Gastrocnemius medialis (tissue), 4 donors: Measurements from ENCODE around the gene LPCAT1. TPM values are rescaled to one million over a fixed set of nuclear protein-coding genes. Genes with fewer than 3 reads are reported as not detected.

Source experiments
- ATAC-seq, 2 donors: fragments of 150-250 bp; one replicate each; pipeline ENCODE4 v1.9.1; 2016
- DNase-seq, 2 donors: peaks; one replicate each; pipeline ENCODE4 v3.0.0-alpha.2; 2019
- H3K27ac ChIP-seq, 4 donors: fragments of 200-600 bp; sonication (generic); 1 replicate in 1 of 4; 2 replicates in 3 of 4; pipeline ENCODE4 v1.5.1; 2016 to 2018; ENCODE audit warnings: mild to moderate bottlenecking in 2 of 4, moderate library complexity in 1 of 4
- H3K27me3 ChIP-seq, 3 donors: fragments of 200-600 bp; sonication (generic) in 2 of 3; 1 replicate in 1 of 3; 2 replicates in 2 of 3; pipeline versions ENCODE4 v1.5.1 to v1.6.0; 2016 to 2019; ENCODE audit warnings: mild to moderate bottlenecking in 1 of 3, moderate library complexity in 1 of 3
- H3K36me3 ChIP-seq, 2 donors: fragments of 200-600 bp; sonication (generic) in 1 of 2; one replicate each; pipeline ENCODE4 v1.5.1; 2017 to 2018
- H3K4me1 ChIP-seq, 2 donors: fragments of 200-600 bp; sonication (generic) in 1 of 2; one replicate each; pipeline ENCODE4 v1.5.1; 2016 to 2017; ENCODE audit warnings: mild to moderate bottlenecking in 2 of 2
- H3K4me3 ChIP-seq, 4 donors: fragments of 200-600 bp; sonication (generic) in 3 of 4; 1 replicate in 1 of 4; 2 replicates in 3 of 4; pipeline ENCODE4 v1.5.1; 2016 to 2019; ENCODE audit warnings: mild to moderate bottlenecking in 2 of 4
- H3K9me3 ChIP-seq, 3 donors: fragments of 200-600 bp; sonication (generic) in 2 of 3; 1 replicate in 1 of 3; 2 replicates in 2 of 3; pipeline ENCODE4 v1.5.1; 2016 to 2019
- POLR2A ChIP-seq, 2 donors: fragments of 450-650 bp; IDR thresholded peaks; one replicate each; pipeline ENCODE4 v1.6.1; 2017; ENCODE audit warnings: antibody characterized with exemption in 2 of 2, mild to moderate bottlenecking in 2 of 2, moderate library complexity in 2 of 2
- in situ Hi-C, 4 donors: fragments of 200-750 bp; cut with MboI; loops; one replicate each; pipeline versions ENCODE4 v1.15.0 to v1.8.0; 2017; ENCODE audit warnings: low sequenced_read_pairs in 4 of 4
- intact Hi-C: fragments of 100-400 bp; cut with DNase I; formaldehyde crosslinking; loops from one replicate; pipeline ENCODE4 v1.15.1; 2023; ENCODE audit warnings: low total_unique reads
- total RNA-seq, 4 donors: library from RNA; depleted of rRNA; stranded (reverse); fragments of >200 nt; gene quantifications; one replicate each; pipeline versions ENCODE4 v1.1.0 to v1.2.3, GENCODE V29; 2016
- TF ChIP-seq, protein P1 (sequence below), 5 experiments: fragments of 450-650 bp in 3 of 5; fragments of 200-600 bp in 2 of 5; sonication (generic) in 2 of 5; IDR thresholded peaks in 4 of 5; conservative IDR thresholded peaks in 1 of 5; 1 replicate in 4 of 5; 2 replicates in 1 of 5; pipeline ENCODE4 v1.5.1; 2016 to 2019; ENCODE audit warnings: antibody characterized with exemption in 5 of 5, mild to moderate bottlenecking in 3 of 5, moderate library complexity in 3 of 5

The LPCAT1 gene
- total RNA-seq, 4 donors from 2014 or later = 1.4 to 9.2 (median 4.2) TPM

- no peaks in the 10 kb centered on the region for H3K9me3 ChIP-seq
- peaks cover 0 to 3% of the 10 kb centered on the region in 2 donors for H3K4me1 ChIP-seq
- H3K27me3 ChIP-seq = no peaks in the 10 kb centered on the region
- in situ Hi-C loops = no loop called here
- DNase-seq (no peak), ATAC-seq (no peak)
- H3K4me3 ChIP-seq = no peak overlapping the region
- H3K27ac ChIP-seq = no peak overlapping the region
- intact Hi-C loops = no loop called here
- TF ChIP-seq, protein P1, sequence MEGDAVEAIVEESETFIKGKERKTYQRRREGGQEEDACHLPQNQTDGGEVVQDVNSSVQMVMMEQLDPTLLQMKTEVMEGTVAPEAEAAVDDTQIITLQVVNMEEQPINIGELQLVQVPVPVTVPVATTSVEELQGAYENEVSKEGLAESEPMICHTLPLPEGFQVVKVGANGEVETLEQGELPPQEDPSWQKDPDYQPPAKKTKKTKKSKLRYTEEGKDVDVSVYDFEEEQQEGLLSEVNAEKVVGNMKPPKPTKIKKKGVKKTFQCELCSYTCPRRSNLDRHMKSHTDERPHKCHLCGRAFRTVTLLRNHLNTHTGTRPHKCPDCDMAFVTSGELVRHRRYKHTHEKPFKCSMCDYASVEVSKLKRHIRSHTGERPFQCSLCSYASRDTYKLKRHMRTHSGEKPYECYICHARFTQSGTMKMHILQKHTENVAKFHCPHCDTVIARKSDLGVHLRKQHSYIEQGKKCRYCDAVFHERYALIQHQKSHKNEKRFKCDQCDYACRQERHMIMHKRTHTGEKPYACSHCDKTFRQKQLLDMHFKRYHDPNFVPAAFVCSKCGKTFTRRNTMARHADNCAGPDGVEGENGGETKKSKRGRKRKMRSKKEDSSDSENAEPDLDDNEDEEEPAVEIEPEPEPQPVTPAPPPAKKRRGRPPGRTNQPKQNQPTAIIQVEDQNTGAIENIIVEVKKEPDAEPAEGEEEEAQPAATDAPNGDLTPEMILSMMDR (IDR thresholded peaks at IDR 0.05 in 4 of 5, conservative IDR thresholded peaks at IDR 0.05 in 1 of 5) = no peak
- no peak for TF ChIP-seq POLR2A (IDR thresholded peaks at IDR 0.05)
- H3K36me3 ChIP-seq = no peaks in the 10 kb centered on the region
Measured at GRCh38 chr5:1501372-1502045, 22.3 kb downstream of the LPCAT1 start.

GRCh38 chr5:1500411-1501091 is 23.2 kb downstream of the LPCAT1 start:
- Histone ChIP-seq H3K9me3 (no peaks in the 10 kb centered on the region), H3K36me3 (no peaks in the 10 kb centered on the region), H3K4me1 (peaks cover 0 to 3% of the 10 kb centered on the region in 2 donors), H3K27ac (no peak overlapping the region), H3K4me3 (no peak overlapping the region), H3K27me3 (no peaks in the 10 kb centered on the region)
- ATAC-seq = peak in 1 of 2 donors; percentile 44
- in situ Hi-C loops = no loop called here
- TF ChIP-seq, protein P1 (IDR thresholded peaks at IDR 0.05 in 4 of 5, conservative IDR thresholded peaks at IDR 0.05 in 1 of 5) = no peak
- TF ChIP-seq POLR2A (IDR thresholded peaks at IDR 0.05) = no peak
- peak in 1 of 2 donors; percentile 24 for DNase-seq
- intact Hi-C loops = no loop called here

GRCh38 chr5:1499851-1500250 is 23.9 kb downstream of the LPCAT1 start:
- in situ Hi-C loops (no loop called here), intact Hi-C loops (no loop called here)
- H3K27me3 ChIP-seq = no peaks in the 10 kb centered on the region
- H3K27ac ChIP-seq = no peak overlapping the region
- no peak for DNase-seq
- H3K4me1 ChIP-seq = peaks cover 0 to 3% of the 10 kb centered on the region in 2 donors
- no peak for ATAC-seq
- no peaks in the 10 kb centered on the region for H3K36me3 ChIP-seq
- H3K9me3 ChIP-seq = no peaks in the 10 kb centered on the region
- TF ChIP-seq, protein P1 (IDR thresholded peaks at IDR 0.05 in 4 of 5, conservative IDR thresholded peaks at IDR 0.05 in 1 of 5) = no peak
- no peak for TF ChIP-seq POLR2A (IDR thresholded peaks at IDR 0.05)
- no peak overlapping the region for H3K4me3 ChIP-seq

- H3K9me3 ChIP-seq = no peaks in the 10 kb centered on the region
- in situ Hi-C loops (no loop called here), intact Hi-C loops (no loop called here)
- H3K4me1 ChIP-seq = peaks cover 0 to 3% of the 10 kb centered on the region in 2 donors
- no peak overlapping the region for H3K27ac ChIP-seq
- H3K36me3 ChIP-seq = no peaks in the 10 kb centered on the region
- no peak overlapping the region for H3K4me3 ChIP-seq
- TF ChIP-seq POLR2A (IDR thresholded peaks at IDR 0.05) = no peak
- TF ChIP-seq, protein P1 (IDR thresholded peaks at IDR 0.05 in 4 of 5, conservative IDR thresholded peaks at IDR 0.05 in 1 of 5) = no peak
- H3K27me3 ChIP-seq = no peaks in the 10 kb centered on the region
- no peak for DNase-seq
- ATAC-seq = no peak
Measured at GRCh38 chr5:1498623-1499416, 24.9 kb downstream of the LPCAT1 start.
